ENCODE measurements around the gene MDP1.

The MDP1 gene

DNA sequence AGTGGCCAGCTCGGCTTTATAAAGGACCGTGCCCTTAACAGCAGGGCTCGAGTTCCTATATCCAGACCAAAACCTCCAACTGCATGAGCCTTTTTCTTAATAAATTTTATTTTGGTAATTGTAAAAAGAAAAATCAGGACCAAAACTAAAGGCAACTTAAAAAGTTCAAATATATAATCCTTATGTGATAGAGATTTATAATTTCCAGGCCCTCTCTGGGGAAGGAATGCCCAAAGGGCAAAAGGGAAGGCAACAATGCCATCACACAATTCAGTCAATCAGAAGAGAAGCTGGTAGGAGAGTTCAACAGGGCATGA lies 26.8 kb downstream of the MDP1 start:
- Histone ChIP-seq H3K4me1 (ENCODE audit: control insufficient read depth in 1 of 2, insufficient read depth in 2 of 2, low read length in 2 of 2) (peaks cover 16 to 19% of the 10 kb centered on the region in 2 donors), H3K9ac (ENCODE audit: low read depth in 1 of 2, low read length in 2 of 2) (peak overlapping the region in 1 of 2 donors; percentile 10), H3K4me3 (ENCODE audit: low read depth in 1 of 2, low read length in 2 of 2) (peak overlapping the region; percentile 79 to 85), H3K27ac (ENCODE audit: low read depth, low read length) (no peak overlapping the region), H3K27me3 (ENCODE audit: control insufficient read depth in 1 of 2, insufficient read depth in 2 of 2, low read length in 2 of 2) (no peaks in the 10 kb centered on the region), H3K36me3 (ENCODE audit: control insufficient read depth in 1 of 2, insufficient read depth in 2 of 2, low read length in 2 of 2) (peaks cover 28 to 60% of the 10 kb centered on the region in 2 donors), H3K9me3 (ENCODE audit: control insufficient read depth in 1 of 2, low read length in 2 of 2) (no peaks in the 10 kb centered on the region)

DNA sequence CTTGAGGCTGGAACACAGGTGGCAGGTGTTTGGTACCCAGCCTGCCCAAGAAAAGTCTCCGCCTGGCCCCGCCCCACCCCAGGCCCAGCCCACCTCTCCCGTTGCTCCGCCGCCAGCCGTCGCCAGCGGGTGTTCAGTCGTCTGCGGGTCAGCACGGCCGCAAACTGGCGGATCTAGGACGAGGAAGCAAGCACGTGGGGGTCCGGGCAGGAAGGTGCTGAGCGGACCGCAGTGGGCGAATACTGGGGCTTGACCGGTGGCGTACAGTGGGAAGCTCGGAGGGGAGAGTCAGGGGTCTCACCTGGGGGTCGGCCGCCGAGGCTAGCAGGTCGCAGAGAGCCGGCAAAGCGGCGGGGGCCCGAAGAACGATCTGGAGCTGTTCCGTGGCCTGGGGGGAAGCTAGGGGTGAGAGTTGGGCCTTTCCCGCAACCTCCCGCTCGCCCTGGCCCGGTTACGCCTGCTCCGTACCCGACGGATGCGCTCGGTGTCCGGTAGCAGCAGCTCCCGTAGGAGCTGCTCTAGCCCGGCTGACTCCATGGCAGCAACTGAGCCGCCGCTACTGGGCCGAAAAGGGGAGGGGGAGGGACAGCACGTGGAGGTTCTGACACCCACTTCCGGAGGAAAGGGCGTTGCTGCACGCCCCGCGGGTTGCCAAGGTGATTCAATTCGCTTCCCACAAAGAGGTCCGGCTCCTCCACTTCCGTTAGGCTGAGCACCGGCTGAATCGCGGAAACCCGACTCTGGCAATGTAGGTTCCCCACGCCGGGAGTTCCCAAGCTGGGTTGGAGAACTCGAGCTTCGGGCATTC lies 27.4 kb downstream of the MDP1 start, which contains the start of gene IPO4:
Gene IPO4, minus strand, starts transcription at position 566 of the 808 bp plus-strand sequence. Its CDS starts 29 bp downstream, at position 537.
- Histone ChIP-seq H3K4me1 (ENCODE audit: control insufficient read depth in 1 of 2, insufficient read depth in 2 of 2, low read length in 2 of 2) (peaks cover 14 to 17% of the 10 kb centered on the region in 2 donors), H3K9ac (ENCODE audit: low read depth in 1 of 2, low read length in 2 of 2) (peak within 1 kb of the TSS; percentile 10 to 44), H3K27ac (ENCODE audit: low read depth, low read length) (peak within 1 kb of the TSS; percentile 35), H3K4me3 (ENCODE audit: low read depth in 1 of 2, low read length in 2 of 2) (peak within 1 kb of the TSS; percentile 79 to 85), H3K27me3 (ENCODE audit: control insufficient read depth in 1 of 2, insufficient read depth in 2 of 2, low read length in 2 of 2) (no peaks in the 10 kb centered on the region), H3K36me3 (ENCODE audit: control insufficient read depth in 1 of 2, insufficient read depth in 2 of 2, low read length in 2 of 2) (peaks cover 28 to 63% of the 10 kb centered on the region in 2 donors), H3K9me3 (ENCODE audit: control insufficient read depth in 1 of 2, low read length in 2 of 2) (no peaks in the 10 kb centered on the region)

GRCh38 chr14:24187539-24187915 lies 28.3 kb downstream of the MDP1 start:
- Histone ChIP-seq H3K9me3 (ENCODE audit: control insufficient read depth in 1 of 2, low read length in 2 of 2) (no peaks in the 10 kb centered on the region), H3K27me3 (ENCODE audit: control insufficient read depth in 1 of 2, insufficient read depth in 2 of 2, low read length in 2 of 2) (no peaks in the 10 kb centered on the region), H3K36me3 (ENCODE audit: control insufficient read depth in 1 of 2, insufficient read depth in 2 of 2, low read length in 2 of 2) (peaks cover 35 to 66% of the 10 kb centered on the region in 2 donors), H3K27ac (ENCODE audit: low read depth, low read length) (no peak overlapping the region), H3K4me3 (ENCODE audit: low read depth in 1 of 2, low read length in 2 of 2) (peak overlapping the region; percentile 79 to 85), H3K4me1 (ENCODE audit: control insufficient read depth in 1 of 2, insufficient read depth in 2 of 2, low read length in 2 of 2) (peaks cover 14 to 17% of the 10 kb centered on the region in 2 donors), H3K9ac (ENCODE audit: low read depth in 1 of 2, low read length in 2 of 2) (peak overlapping the region; percentile 10 to 44)

DNA sequence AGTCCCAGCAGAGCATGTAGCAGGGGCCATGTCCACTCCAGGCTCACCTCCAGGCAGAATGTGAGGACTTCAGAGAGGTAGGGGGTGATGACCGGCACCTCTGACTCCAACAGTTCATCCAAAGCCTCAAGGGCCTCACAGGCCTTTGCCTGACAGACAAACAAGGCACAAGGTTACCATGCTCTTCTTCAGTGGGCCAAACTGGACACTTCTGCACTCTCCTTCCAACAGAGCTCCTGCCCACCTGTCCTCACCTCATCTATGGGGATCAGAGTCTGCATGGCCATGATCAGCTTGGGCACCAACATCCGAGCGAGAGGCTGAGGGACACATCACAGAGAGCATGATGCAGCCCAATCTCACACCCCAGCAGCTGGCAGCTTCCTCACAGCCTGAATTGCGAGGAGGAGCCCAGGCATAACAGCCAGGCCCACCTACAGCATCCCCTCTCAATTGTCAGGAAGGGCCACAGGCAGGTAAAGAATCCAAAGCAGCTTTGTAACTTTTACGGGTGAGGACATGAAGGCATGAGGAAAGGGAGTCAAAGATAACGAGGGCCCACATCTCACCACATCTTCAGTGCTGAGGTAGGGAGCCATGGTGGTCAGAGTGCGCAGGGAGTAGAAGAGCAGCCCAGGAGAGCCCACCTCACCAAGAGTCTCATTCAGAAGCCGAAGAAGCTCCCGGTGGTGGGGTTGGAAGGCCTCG lies 28.9 kb downstream of the MDP1 start:
- Histone ChIP-seq H3K27ac (ENCODE audit: low read depth, low read length) (no peak overlapping the region), H3K9ac (ENCODE audit: low read depth in 1 of 2, low read length in 2 of 2) (no peak overlapping the region), H3K36me3 (ENCODE audit: control insufficient read depth in 1 of 2, insufficient read depth in 2 of 2, low read length in 2 of 2) (peaks cover 35 to 66% of the 10 kb centered on the region in 2 donors), H3K4me1 (ENCODE audit: control insufficient read depth in 1 of 2, insufficient read depth in 2 of 2, low read length in 2 of 2) (peaks cover 14 to 17% of the 10 kb centered on the region in 2 donors), H3K4me3 (ENCODE audit: low read depth in 1 of 2, low read length in 2 of 2) (no peak overlapping the region), H3K27me3 (ENCODE audit: control insufficient read depth in 1 of 2, insufficient read depth in 2 of 2, low read length in 2 of 2) (no peaks in the 10 kb centered on the region), H3K9me3 (ENCODE audit: control insufficient read depth in 1 of 2, low read length in 2 of 2) (no peaks in the 10 kb centered on the region)

- Histone ChIP-seq H3K27me3 (ENCODE audit: control insufficient read depth in 1 of 2, insufficient read depth in 2 of 2, low read length in 2 of 2) (no peaks in the 10 kb centered on the region), H3K36me3 (ENCODE audit: control insufficient read depth in 1 of 2, insufficient read depth in 2 of 2, low read length in 2 of 2) (peaks cover 41 to 70% of the 10 kb centered on the region in 2 donors), H3K4me3 (ENCODE audit: low read depth in 1 of 2, low read length in 2 of 2) (no peak overlapping the region), H3K4me1 (ENCODE audit: control insufficient read depth in 1 of 2, insufficient read depth in 2 of 2, low read length in 2 of 2) (peaks cover 14 to 17% of the 10 kb centered on the region in 2 donors), H3K9ac (ENCODE audit: low read depth in 1 of 2, low read length in 2 of 2) (no peak overlapping the region), H3K27ac (ENCODE audit: low read depth, low read length) (no peak overlapping the region), H3K9me3 (ENCODE audit: control insufficient read depth in 1 of 2, low read length in 2 of 2) (no peaks in the 10 kb centered on the region)
Measured at GRCh38 chr14:24185741-24186140, 30.1 kb downstream of the MDP1 start.

DNA sequence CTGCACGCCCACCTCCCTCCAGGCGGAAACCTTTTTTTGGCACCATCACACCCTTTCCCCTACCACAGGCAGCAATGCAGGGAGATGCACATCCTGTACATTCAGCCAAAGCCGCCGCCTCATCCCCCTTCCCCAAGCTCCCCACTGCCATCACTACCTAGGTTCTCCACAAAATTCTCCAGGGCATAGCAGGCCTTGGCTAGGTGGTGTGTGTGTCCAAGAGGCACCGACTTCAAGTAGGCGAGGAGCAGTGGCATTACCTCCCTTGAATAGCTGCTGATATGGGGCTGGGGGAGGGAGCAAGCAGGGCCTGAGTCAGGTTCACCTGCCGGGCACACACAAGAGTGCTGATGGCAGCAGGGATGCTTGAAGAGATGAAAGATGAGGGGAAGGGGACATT lies 30.8 kb downstream of the MDP1 start:
- Histone ChIP-seq H3K9ac (ENCODE audit: low read depth in 1 of 2, low read length in 2 of 2) (no peak overlapping the region), H3K4me3 (ENCODE audit: low read depth in 1 of 2, low read length in 2 of 2) (no peak overlapping the region), H3K9me3 (ENCODE audit: control insufficient read depth in 1 of 2, low read length in 2 of 2) (no peaks in the 10 kb centered on the region), H3K27me3 (ENCODE audit: control insufficient read depth in 1 of 2, insufficient read depth in 2 of 2, low read length in 2 of 2) (no peaks in the 10 kb centered on the region), H3K4me1 (ENCODE audit: control insufficient read depth in 1 of 2, insufficient read depth in 2 of 2, low read length in 2 of 2) (peaks cover 14 to 17% of the 10 kb centered on the region in 2 donors), H3K36me3 (ENCODE audit: control insufficient read depth in 1 of 2, insufficient read depth in 2 of 2, low read length in 2 of 2) (peaks cover 43 to 71% of the 10 kb centered on the region in 2 donors), H3K27ac (ENCODE audit: low read depth, low read length) (no peak overlapping the region)

GRCh38 chr14:24184104-24184970 lies 31.5 kb downstream of the MDP1 start:
- Histone ChIP-seq H3K4me3 (ENCODE audit: low read depth in 1 of 2, low read length in 2 of 2) (no peak overlapping the region), H3K36me3 (ENCODE audit: control insufficient read depth in 1 of 2, insufficient read depth in 2 of 2, low read length in 2 of 2) (peaks cover 43 to 73% of the 10 kb centered on the region in 2 donors)

GRCh38 chr14:24183014-24183481 lies 32.8 kb downstream of the MDP1 start:
- Histone ChIP-seq H3K4me3 (ENCODE audit: low read depth in 1 of 2, low read length in 2 of 2) (no peak overlapping the region), H3K9ac (ENCODE audit: low read depth in 1 of 2, low read length in 2 of 2) (no peak overlapping the region), H3K27me3 (ENCODE audit: control insufficient read depth in 1 of 2, insufficient read depth in 2 of 2, low read length in 2 of 2) (no peaks in the 10 kb centered on the region), H3K36me3 (ENCODE audit: control insufficient read depth in 1 of 2, insufficient read depth in 2 of 2, low read length in 2 of 2) (peaks cover 47 to 86% of the 10 kb centered on the region in 2 donors), H3K4me1 (ENCODE audit: control insufficient read depth in 1 of 2, insufficient read depth in 2 of 2, low read length in 2 of 2) (peaks cover 6 to 9% of the 10 kb centered on the region in 2 donors), H3K27ac (ENCODE audit: low read depth, low read length) (no peak overlapping the region), H3K9me3 (ENCODE audit: control insufficient read depth in 1 of 2, low read length in 2 of 2) (no peaks in the 10 kb centered on the region)

More at GRCh38 chr14:24184104-24184970, 31.5 kb downstream of the MDP1 start:
- Histone ChIP-seq H3K4me1 (ENCODE audit: control insufficient read depth in 1 of 2, insufficient read depth in 2 of 2, low read length in 2 of 2) (peaks cover 14 to 15% of the 10 kb centered on the region in 2 donors), H3K27me3 (ENCODE audit: control insufficient read depth in 1 of 2, insufficient read depth in 2 of 2, low read length in 2 of 2) (no peaks in the 10 kb centered on the region), H3K9ac (ENCODE audit: low read depth in 1 of 2, low read length in 2 of 2) (no peak overlapping the region), H3K9me3 (ENCODE audit: control insufficient read depth in 1 of 2, low read length in 2 of 2) (no peaks in the 10 kb centered on the region), H3K27ac (ENCODE audit: low read depth, low read length) (no peak overlapping the region)

DNA sequence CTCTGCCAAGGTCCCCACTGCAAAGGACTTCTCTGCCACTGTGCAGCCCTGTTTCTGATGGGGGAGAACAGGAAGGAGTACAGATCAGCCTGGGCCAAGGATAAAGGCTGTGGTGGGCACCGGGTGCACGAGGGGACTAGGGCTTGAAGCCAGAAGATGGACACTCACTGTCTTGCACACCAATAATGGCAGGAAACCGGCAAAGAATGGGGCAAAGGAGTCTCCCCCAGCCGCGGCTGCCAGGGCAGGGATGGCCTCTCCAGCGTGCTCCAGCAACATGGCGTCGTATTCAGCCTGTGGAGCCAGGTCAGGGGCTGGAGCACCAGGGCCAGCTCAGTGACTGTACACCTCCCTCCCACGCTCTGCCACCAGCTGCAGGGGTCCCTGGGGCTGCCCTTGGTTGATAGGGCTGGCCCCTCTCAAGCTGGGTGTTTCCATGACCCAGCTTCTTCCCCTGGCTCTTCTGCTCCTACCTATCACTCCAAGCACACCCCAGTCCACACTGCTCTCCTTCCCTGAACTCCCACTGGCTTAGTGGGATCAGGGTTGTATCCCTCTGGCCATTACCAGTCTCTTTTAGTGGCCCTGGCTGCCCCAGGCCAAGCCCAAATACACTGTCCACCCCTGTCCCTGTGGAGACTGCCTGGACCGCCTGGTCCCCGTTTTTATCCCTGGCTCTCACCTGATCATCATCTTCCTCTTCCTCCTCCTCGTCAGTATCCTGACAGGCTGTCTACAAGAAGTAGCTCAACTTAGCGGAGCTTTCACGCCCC lies 33.6 kb downstream of the MDP1 start:
- H3K4me3 ChIP-seq (ENCODE audit: low read depth in 1 of 2, low read length in 2 of 2), result no peak overlapping the region
- no peak overlapping the region for H3K27ac ChIP-seq (ENCODE audit: low read depth, low read length)
- H3K36me3 ChIP-seq (ENCODE audit: control insufficient read depth in 1 of 2, insufficient read depth in 2 of 2, low read length in 2 of 2), result peaks cover 51 to 93% of the 10 kb centered on the region in 2 donors
- no peak overlapping the region for H3K9ac ChIP-seq (ENCODE audit: low read depth in 1 of 2, low read length in 2 of 2)
- no peaks in the 10 kb centered on the region for H3K27me3 ChIP-seq (ENCODE audit: control insufficient read depth in 1 of 2, insufficient read depth in 2 of 2, low read length in 2 of 2)
- no peaks in the 10 kb centered on the region for H3K9me3 ChIP-seq (ENCODE audit: control insufficient read depth in 1 of 2, low read length in 2 of 2)
- H3K4me1 ChIP-seq (ENCODE audit: control insufficient read depth in 1 of 2, insufficient read depth in 2 of 2, low read length in 2 of 2), result peaks cover 0 to 1% of the 10 kb centered on the region in 2 donors
